Small intestine (tissue), 7 donors: Measurements from ENCODE around the gene HDAC4. TPM values are rescaled to one million over a fixed set of nuclear protein-coding genes. Genes with fewer than 3 reads are reported as not detected.

ENCODE experiments used
- DNase-seq, 2 donors: peaks; one replicate each; pipeline versions ENCODE4 v3.0.0 to v3.0.0-alpha.2; 2013
- FAIRE-seq: peaks from 2 replicates; lab custom pipeline; 2012; peaks lifted over from hg19 to GRCh38; lab: Jason Lieb, UNC
- H3K27ac ChIP-seq, 3 donors: one replicate each; pipeline ENCODE4 v1.5.1; 2013; ENCODE audit warnings: low read length in 2 of 3, mild to moderate bottlenecking in 2 of 3, control low read depth in 1 of 3, inconsistent platforms in 1 of 3, low read depth in 1 of 3, moderate library complexity in 1 of 3
- H3K27me3 ChIP-seq, 3 donors: one replicate each; pipeline ENCODE4 v1.6.1; 2013; ENCODE audit warnings: low read length in 3 of 3, inconsistent platforms in 1 of 3; ENCODE audit not compliant: control insufficient read depth in 3 of 3, insufficient read depth in 3 of 3
- H3K36me3 ChIP-seq, 3 donors: one replicate each; pipeline ENCODE4 v1.6.1; 2013; ENCODE audit warnings: low read length in 3 of 3, inconsistent platforms in 1 of 3, low read depth in 1 of 3, mild to moderate bottlenecking in 1 of 3, moderate library complexity in 1 of 3; ENCODE audit not compliant: control insufficient read depth in 3 of 3, insufficient read depth in 2 of 3
- H3K4me1 ChIP-seq, 3 donors: one replicate each; pipeline ENCODE4 v1.6.1; 2013; ENCODE audit warnings: low read length in 2 of 3, inconsistent platforms in 1 of 3, low read depth in 1 of 3, mild to moderate bottlenecking in 1 of 3, moderate library complexity in 1 of 3; ENCODE audit not compliant: control insufficient read depth in 3 of 3, insufficient read depth in 2 of 3
- H3K4me3 ChIP-seq, 3 donors: one replicate each; pipeline ENCODE4 v1.5.1; 2013; ENCODE audit warnings: low read length in 3 of 3, control low read depth in 1 of 3, inconsistent platforms in 1 of 3, low read depth in 1 of 3, mild to moderate bottlenecking in 1 of 3, moderate library complexity in 1 of 3
- H3K9me3 ChIP-seq, 2 donors: one replicate each; pipeline ENCODE4 v1.6.1; 2013; ENCODE audit warnings: low read depth in 1 of 2, low read length in 1 of 2; ENCODE audit not compliant: control insufficient read depth in 2 of 2, insufficient read depth in 1 of 2
- WGBS, 3 donors: extraction: QIAGEN DNeasy Blood & Tissue Kit; methylation state at CpG; one replicate each; pipeline ENCODE4 v1.1.7; 2013; 5-methylcytosine and 5-hydroxymethylcytosine counted together
- polyA plus RNA-seq, 4 donors: library from polyadenylated mRNA; stranded (reverse) in 3 of 4; unstranded in 1 of 4; fragments of 200-250 nt in 3 of 4; fragments of 120-200 nt in 1 of 4; gene quantifications; one replicate each; pipeline versions ENCODE4 v1.2.1 to v1.2.3, GENCODE V29; 2013
- donor health status: healthy with polysubstance abuse.
- donor health status: control.
- donor health status: control.
- donor health status: Bipolar disorder and iron deficiency.
- donor health status: healthy.

Gene HDAC4
- polyA plus RNA-seq, 4 donors, result 3.1 to 11.3 (median 5.9) TPM

GRCh38 chr2:239189711-239190131 is 211.1 kb downstream of the HDAC4 start:
- no peak for FAIRE-seq
- no peak overlapping the region for H3K27ac ChIP-seq
- 98 to 100% (median 98%) methylated on average over 23 of the region's 23 CpGs for WGBS, 3 donors

GRCh38 chr2:239188536-239188935 is 212.3 kb downstream of the HDAC4 start:
- WGBS, 3 donors, result 97 to 99% (median 97%) methylated on average over 12 of the region's 12 CpGs
- no peak overlapping the region for H3K27ac ChIP-seq

More at GRCh38 chr2:239189711-239190131, 211.1 kb downstream of the HDAC4 start:
- peaks cover 0 to 52% (median 4%) of the 10 kb centered on the region in 3 donors for H3K36me3 ChIP-seq
- no peaks in the 10 kb centered on the region for H3K4me1 ChIP-seq
- no peak for DNase-seq
- no peak overlapping the region for H3K4me3 ChIP-seq
- H3K27me3 ChIP-seq, result no peaks in the 10 kb centered on the region
- peaks cover 0 to 10% of the 10 kb centered on the region in 2 donors for H3K9me3 ChIP-seq

GRCh38 chr2:239187464-239188253 is 213.2 kb downstream of the HDAC4 start:
- H3K27me3 ChIP-seq, result no peaks in the 10 kb centered on the region
- 86 to 95% (median 94%) methylated on average over 15 of the region's 15 CpGs for WGBS, 3 donors
- no peak overlapping the region for H3K27ac ChIP-seq
- no peaks in the 10 kb centered on the region for H3K4me1 ChIP-seq
- H3K36me3 ChIP-seq, result peaks cover 0 to 57% (median 4%) of the 10 kb centered on the region in 3 donors
- H3K4me3 ChIP-seq, result no peak overlapping the region
- FAIRE-seq, result no peak
- peaks cover 0 to 10% of the 10 kb centered on the region in 2 donors for H3K9me3 ChIP-seq
- DNase-seq, result no peak

More at GRCh38 chr2:239188536-239188935, 212.3 kb downstream of the HDAC4 start:
- H3K4me1 ChIP-seq, result no peaks in the 10 kb centered on the region
- FAIRE-seq (no peak), DNase-seq (no peak)
- H3K27me3 ChIP-seq, result no peaks in the 10 kb centered on the region
- no peak overlapping the region for H3K4me3 ChIP-seq
- peaks cover 0 to 57% (median 4%) of the 10 kb centered on the region in 3 donors for H3K36me3 ChIP-seq
- H3K9me3 ChIP-seq, result peaks cover 0 to 10% of the 10 kb centered on the region in 2 donors

GRCh38 chr2:239186516-239187357 is 214.1 kb downstream of the HDAC4 start:
- DNase-seq (no peak), FAIRE-seq (no peak)
- H3K27ac ChIP-seq, result no peak overlapping the region
- peaks cover 0 to 2% (median 0%) of the 10 kb centered on the region in 3 donors for H3K4me1 ChIP-seq
- no peak overlapping the region for H3K4me3 ChIP-seq
- 93 to 95% (median 94%) methylated on average over 20 of the region's 20 CpGs for WGBS, 3 donors
- peaks cover 4 to 56% (median 4%) of the 10 kb centered on the region in 3 donors for H3K36me3 ChIP-seq
- peaks cover 0 to 10% of the 10 kb centered on the region in 2 donors for H3K9me3 ChIP-seq
- H3K27me3 ChIP-seq, result no peaks in the 10 kb centered on the region

GRCh38 chr2:239184968-239185903 is 215.6 kb downstream of the HDAC4 start:
- no peaks in the 10 kb centered on the region for H3K27me3 ChIP-seq
- H3K27ac ChIP-seq, result no peak overlapping the region
- H3K4me3 ChIP-seq, result no peak overlapping the region
- H3K4me1 ChIP-seq, result peaks cover 0 to 3% (median 0%) of the 10 kb centered on the region in 3 donors
- DNase-seq, result no peak
- FAIRE-seq, result no peak
- WGBS, 3 donors, result 89 to 96% (median 92%) methylated on average over 14 of the region's 14 CpGs
- peaks cover 0 to 10% of the 10 kb centered on the region in 2 donors for H3K9me3 ChIP-seq
- H3K36me3 ChIP-seq, result peaks cover 4 to 64% (median 8%) of the 10 kb centered on the region in 3 donors

GRCh38 chr2:239184179-239184578 is 216.6 kb downstream of the HDAC4 start:
- WGBS, 3 donors, result 95 to 100% (median 98%) methylated on average over 2 of the region's 2 CpGs
- Histone ChIP-seq H3K4me3 (no peak overlapping the region), H3K9me3 (peaks cover 0 to 6% of the 10 kb centered on the region in 2 donors), H3K36me3 (peaks cover 0 to 66% (median 8%) of the 10 kb centered on the region in 3 donors), H3K4me1 (peaks cover 0 to 3% (median 0%) of the 10 kb centered on the region in 3 donors), H3K27ac (no peak overlapping the region), H3K27me3 (no peaks in the 10 kb centered on the region)
- FAIRE-seq, result no peak
- DNase-seq, result no peak

- Histone ChIP-seq H3K4me3 (no peak overlapping the region), H3K9me3 (no peaks in the 10 kb centered on the region), H3K27ac (no peak overlapping the region), H3K36me3 (peaks cover 0 to 68% (median 8%) of the 10 kb centered on the region in 3 donors), H3K27me3 (no peaks in the 10 kb centered on the region), H3K4me1 (peaks cover 0 to 3% (median 0%) of the 10 kb centered on the region in 3 donors)
- FAIRE-seq (no peak), DNase-seq (no peak)
- WGBS, 3 donors, result 84 to 92% (median 91%) methylated on average over 23 of the region's 23 CpGs
Observed at GRCh38 chr2:239182981-239183791, 217.6 kb downstream of the HDAC4 start.
